HG03159 (cell line): ENCODE data around the gene OR52W1.
"Not testable (repeated sequence)": the region's sequence is repeated elsewhere in the genome, so short reads cannot be mapped to it uniquely, and the experiment has no call there.

Source experiments
- ATAC-seq: cut with Tn5 transposase; IDR thresholded peaks from one replicate; pipeline ENCODE4 v1.9.1; 2021; ENCODE audit warnings: mild to moderate bottlenecking, moderate library complexity; ENCODE audit not compliant: unreplicated experiment

The OR52W1 gene

DNA sequence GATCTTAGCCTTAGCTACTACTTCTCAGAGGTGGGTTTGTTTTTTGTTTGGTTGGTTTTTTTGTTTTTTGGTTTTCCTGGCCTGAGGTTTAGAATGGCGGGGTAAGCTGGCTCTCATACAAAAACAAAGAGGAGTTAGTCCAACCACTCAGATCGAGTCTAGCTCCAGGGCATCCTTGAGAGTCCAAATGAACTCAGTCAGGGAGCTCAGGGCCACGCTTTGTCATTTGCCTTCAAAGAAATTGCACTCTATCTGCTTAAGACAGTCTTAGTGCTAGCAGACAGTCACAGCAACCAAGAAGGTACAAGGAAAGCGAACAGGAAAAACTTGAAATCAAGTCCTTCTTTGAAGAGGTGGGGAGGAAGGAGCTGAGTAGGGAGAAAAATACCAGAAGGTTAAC lies 17.5 kb downstream of the OR52W1 start:
- ATAC-seq = no peak

GRCh38 chr11:6217722-6218121 lies 18.7 kb downstream of the OR52W1 start:
- ATAC-seq = no peak

GRCh38 chr11:6219359-6219758 lies 20.3 kb downstream of the OR52W1 start:
- ATAC-seq = no peak

DNA sequence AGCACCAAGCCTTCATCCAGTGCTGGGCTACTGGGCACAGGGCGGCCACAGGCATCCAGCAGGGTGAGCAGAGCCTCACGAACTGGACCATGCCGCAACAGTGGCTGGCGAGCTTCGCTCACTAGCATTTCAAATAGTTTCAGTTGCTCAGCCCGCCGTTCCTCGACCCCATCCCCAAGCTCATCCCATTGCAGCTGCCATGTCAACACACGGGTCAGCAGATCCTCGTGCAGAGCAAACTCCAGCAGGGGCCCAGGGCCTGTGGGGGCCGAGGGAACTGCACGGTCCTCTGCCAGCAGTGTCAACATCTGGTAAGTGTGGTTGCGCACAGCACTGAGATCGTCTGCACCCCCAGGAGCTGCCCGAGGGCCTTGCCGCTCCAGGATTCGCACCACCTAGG lies 24.8 kb downstream of the OR52W1 start:
- ATAC-seq = no peak

- ATAC-seq = no peak
These were observed 25.4 kb downstream of the OR52W1 start for GRCh38 chr11:6224421-6224820.

- no peak for ATAC-seq
These were observed 26.0 kb downstream of the OR52W1 start for GRCh38 chr11:6225024-6225423.

DNA sequence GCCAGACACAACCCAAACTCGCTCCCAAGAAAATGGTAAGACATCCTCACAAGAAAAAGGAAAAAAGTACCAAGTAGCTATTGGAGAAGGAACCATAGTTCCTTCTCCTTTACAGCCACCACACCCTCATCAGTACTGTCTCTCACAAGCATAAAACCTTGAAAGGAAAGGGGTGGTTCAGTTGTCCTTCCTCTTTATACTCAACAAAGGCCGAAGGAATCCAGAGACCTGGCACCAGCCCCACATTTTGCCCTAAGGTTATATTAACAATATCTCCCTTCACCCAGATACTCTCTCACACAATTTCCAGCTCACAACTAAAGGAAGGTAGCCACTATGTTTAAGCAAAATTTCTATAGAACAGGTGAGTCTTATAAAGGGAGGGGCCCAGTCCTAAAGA lies 26.9 kb downstream of the OR52W1 start:
- no peak for ATAC-seq

- ATAC-seq = no peak
These were observed 29.5 kb downstream of the OR52W1 start for GRCh38 chr11:6228520-6228919.

GRCh38 chr11:6229911-6230310 lies 30.9 kb downstream of the OR52W1 start:
- no peak for ATAC-seq

DNA sequence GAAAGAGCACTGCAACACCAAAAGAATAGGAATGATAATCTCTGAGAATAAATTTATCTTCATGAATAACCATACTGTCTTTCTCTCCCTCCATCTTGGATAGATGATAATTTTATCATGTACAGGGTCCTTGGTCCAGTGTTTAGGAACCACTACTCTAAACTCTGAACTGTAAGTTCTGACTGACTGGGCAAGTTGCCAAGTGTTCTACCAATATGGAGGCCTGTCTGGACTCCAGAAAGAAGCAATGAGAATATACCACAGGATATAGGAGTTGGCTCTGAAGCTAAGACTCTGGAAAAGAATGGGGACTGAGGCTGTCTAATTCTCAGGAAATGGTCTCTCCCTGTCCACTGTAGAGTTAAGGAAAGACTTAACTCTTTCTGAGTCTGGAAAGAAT lies 33.9 kb downstream of the OR52W1 start:
- no peak for ATAC-seq

DNA sequence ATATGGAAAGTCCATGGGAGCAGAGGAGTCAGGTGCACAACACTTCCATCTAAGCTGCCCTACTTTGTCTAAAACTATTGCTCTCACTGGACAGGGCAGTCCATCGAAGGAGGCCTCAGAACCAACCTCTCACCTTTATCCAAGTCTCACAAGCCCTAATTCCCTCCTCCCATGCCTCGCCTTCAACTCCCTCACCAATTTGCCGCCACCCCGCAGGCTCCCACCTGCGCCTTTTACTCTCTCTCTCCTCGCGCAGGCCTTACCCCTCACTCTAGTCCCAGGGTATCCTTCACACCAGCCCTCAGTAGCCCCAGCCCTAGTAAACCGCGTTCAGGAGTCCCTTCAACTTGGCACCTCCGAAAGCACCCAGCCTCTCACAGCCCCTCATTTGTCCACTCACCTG lies 35.0 kb downstream of the OR52W1 start:
- ATAC-seq = peak; percentile 0

DNA sequence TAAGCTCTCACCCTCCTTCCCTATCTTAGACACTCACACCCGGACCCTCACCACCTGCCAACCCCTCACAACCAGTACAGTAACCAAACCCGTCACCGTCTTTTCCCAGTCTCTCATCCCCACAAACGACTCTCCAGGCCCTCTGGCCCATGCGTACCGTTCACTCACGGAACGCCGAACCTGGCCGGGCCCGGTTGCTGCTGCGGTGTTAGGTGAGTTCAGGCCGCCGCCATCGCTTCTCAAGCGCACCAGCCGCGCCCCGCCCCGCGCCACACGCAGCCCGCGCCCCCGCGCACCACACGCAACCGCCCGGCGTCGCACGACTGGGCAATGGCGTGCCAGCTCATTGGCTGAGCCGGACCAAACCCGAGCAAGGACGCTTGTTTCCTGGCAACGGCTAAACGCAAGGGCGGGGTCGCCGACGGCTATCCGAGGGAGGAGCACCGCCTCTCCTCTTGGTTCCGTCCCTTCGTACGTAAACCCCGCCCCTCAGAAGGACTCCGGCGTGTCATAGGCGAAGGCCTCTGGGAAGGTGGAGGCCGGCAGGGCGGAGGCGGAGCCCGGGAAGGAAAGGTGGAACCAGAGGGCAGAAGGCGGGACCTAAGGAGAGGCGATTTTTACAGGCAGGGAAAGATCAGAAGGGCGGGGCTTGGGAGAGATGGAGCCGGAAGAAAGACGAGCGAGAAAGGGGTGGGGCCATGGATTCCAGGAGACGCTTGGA lies 35.5 kb downstream of the OR52W1 start, which contains the start of gene FHIP1B:
TSS of gene FHIP1B (minus strand) at position 250 of the 721 bp plus-strand sequence. CDS start 10,120 bp downstream, outside the sequence.
- ATAC-seq = peak; percentile 94

GRCh38 chr11:6237266-6237665 lies 38.2 kb downstream of the OR52W1 start:
- no peak for ATAC-seq

GRCh38 chr11:6237761-6238302 lies 38.8 kb downstream of the OR52W1 start:
- no peak for ATAC-seq

DNA sequence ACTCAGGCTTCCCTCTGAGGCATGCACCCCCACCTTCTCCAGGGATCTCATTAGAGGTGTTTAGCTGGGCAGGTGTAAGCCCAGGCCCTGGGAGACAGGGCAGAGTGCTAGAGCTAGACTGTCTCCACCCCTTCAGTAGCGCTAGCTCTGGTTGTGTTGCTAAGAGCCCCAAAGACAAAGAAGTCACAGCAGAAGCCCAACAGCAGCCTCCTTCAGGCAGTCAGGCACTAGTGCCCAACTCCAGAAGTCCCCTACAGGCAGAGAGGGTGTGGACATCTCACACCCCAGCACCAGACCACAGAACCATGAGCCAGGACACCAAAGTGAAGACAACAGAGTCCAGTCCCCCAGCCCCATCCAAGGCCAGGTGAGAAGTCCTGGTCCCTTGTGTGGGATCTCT lies 39.9 kb downstream of the OR52W1 start, which contains the start of gene CNGA4:
TSS of gene CNGA4 (plus strand) at position 188 of the 400 bp plus-strand sequence. CDS start at position 306, 118 bp downstream.
- ATAC-seq = no peak

- ATAC-seq = no peak
These were observed 41.1 kb downstream of the OR52W1 start for GRCh38 chr11:6240139-6240538.

- ATAC-seq = no peak
These were observed 41.8 kb downstream of the OR52W1 start for GRCh38 chr11:6240781-6241180.

DNA sequence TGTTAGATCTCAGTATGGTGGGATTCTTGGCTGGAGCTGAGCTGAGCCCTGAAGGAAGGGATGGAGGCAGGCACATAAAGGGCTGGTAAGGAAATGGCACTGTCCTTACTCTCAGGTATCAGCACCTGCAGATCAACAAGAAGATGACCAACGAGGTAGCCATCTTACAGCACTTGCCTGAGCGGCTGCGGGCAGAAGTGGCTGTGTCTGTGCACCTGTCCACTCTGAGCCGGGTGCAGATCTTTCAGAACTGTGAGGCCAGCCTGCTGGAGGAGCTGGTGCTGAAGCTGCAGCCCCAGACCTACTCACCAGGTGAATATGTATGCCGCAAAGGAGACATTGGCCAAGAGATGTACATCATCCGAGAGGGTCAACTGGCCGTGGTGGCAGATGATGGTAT lies 42.3 kb downstream of the OR52W1 start:
- no peak for ATAC-seq

DNA sequence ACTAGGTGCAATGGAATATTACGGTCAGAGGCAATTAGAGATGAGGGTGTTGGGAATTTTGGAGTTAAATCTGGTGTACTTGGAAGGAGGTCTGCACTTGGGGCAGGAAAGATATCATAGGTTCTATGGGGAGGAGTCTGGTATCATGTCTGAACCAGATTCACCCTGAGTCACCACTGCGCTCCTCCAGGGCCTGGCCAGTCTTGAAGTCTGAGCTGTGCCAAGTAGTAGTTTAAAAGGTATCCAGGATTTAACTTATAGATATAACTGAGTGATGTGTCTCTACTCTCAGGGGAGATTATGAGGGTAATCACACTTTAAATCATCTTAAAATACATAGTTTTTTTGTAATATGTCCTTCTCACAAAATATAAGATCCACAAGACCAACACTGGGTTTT lies 46.5 kb downstream of the OR52W1 start:
- no peak for ATAC-seq

DNA sequence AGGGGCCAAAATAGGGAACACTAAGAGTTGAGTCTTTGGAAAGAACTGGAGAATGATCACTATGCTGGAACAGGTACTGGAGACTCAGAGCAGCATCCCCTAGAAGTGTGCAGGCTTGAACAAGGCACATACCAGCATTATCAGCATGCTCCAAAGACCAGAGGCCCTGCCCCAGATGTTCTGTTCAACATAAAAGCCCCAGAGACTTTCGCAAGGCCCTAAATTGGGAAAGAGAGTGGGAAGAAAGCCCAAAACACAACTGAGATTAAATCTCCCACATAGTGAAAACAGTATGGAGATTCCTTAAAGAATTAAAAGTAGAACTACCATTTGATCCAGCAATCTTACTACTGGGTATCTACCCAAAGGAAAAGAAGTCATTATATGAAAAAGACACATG lies 49.2 kb downstream of the OR52W1 start:
- no peak for ATAC-seq

DNA sequence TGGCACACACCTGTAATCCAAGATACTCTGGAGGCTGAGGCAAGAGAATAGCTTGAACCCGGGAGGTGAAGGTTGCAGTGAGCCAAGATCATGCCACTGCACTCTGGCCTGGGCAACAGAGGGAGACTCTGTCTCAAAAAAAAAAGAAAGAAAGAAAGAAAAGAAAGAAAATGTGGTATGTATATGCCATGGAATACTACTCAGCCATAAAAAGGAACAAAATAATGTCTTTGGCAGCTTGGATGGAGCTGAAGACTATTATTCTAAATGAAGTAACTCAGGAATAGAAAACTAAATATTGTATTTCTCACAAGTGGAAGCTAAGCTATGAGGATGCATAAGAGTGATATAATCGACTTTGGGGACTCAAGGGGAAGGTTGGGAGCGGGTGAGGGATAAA lies 49.9 kb downstream of the OR52W1 start:
- not testable (repeated sequence) for ATAC-seq
